Esophagus squamous epithelium (tissue), 4 donors: ENCODE results near the gene B3GALT6.

Experiments used
- POLR2A ChIP-seq, 4 donors: fragments of 450-650 bp; IDR thresholded peaks; one replicate each; pipeline ENCODE4 v1.6.1; 2017; ENCODE audit warnings: antibody characterized with exemption in 4 of 4, mild to moderate bottlenecking in 4 of 4, moderate library complexity in 3 of 4
- TF ChIP-seq, protein P1 (sequence below), 6 experiments: fragments of 450-650 bp in 4 of 6; fragments of 200-600 bp in 2 of 6; sonication (generic) in 2 of 6; IDR thresholded peaks; one replicate each; pipeline ENCODE4 v1.5.1; 2016 to 2019; ENCODE audit warnings: antibody characterized with exemption in 6 of 6, mild to moderate bottlenecking in 4 of 6, moderate library complexity in 4 of 6

DNA sequence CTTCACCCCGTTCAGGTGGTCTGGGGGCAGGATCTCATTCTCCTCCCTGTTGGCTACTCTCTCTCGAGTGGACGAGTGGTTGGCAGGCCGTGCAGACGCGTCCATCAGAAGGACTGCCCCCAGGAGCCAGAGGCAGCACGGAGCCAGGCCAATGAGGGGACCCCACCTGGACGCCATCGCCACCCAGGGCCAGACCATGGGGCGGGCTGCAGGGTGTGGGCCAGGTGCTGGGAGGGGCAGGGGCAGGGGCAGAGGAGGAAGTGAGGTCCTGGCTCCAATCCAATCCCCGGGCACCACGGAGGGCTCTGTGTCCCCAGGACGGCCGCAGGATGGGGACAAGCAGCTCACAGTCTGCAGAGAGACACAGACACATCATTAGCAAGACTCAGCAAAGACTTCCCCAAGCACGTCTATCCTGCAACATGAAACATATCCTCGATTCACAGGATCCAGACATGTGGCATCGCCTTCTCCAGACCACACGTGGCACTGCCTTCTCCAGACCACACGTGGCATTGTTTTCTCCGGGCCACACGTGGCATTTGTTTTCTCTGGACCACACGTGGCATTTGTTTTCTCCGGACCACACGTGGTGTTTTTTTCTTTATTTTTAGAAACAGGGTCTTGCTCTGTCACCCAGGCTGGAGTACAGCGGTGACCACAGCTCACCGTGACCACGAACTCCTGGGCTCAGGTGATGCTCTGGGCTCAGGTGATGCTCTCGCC lies 3.3 kb upstream of the B3GALT6 start:
- TF ChIP-seq POLR2A (IDR thresholded peaks at IDR 0.05) = no peak
- TF ChIP-seq, protein P1, sequence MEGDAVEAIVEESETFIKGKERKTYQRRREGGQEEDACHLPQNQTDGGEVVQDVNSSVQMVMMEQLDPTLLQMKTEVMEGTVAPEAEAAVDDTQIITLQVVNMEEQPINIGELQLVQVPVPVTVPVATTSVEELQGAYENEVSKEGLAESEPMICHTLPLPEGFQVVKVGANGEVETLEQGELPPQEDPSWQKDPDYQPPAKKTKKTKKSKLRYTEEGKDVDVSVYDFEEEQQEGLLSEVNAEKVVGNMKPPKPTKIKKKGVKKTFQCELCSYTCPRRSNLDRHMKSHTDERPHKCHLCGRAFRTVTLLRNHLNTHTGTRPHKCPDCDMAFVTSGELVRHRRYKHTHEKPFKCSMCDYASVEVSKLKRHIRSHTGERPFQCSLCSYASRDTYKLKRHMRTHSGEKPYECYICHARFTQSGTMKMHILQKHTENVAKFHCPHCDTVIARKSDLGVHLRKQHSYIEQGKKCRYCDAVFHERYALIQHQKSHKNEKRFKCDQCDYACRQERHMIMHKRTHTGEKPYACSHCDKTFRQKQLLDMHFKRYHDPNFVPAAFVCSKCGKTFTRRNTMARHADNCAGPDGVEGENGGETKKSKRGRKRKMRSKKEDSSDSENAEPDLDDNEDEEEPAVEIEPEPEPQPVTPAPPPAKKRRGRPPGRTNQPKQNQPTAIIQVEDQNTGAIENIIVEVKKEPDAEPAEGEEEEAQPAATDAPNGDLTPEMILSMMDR (IDR thresholded peaks at IDR 0.05) = no peak
